T-helper 2 cell treated with Interferon-gamma antibody and Interleukin-4, amounts not matched to agents 5 μg/mL and 100 μg/mL, for 36 hours (primary cell): ENCODE measurements around the gene GYPB.
"Not testable (repeated sequence)": the region's sequence is repeated elsewhere in the genome, so short reads cannot be mapped to it uniquely, and the experiment has no call there.

ENCODE experiments used
- DNase-seq: peaks from one replicate; pipeline ENCODE4 v3.0.0; 2021; ENCODE audit warnings: low spot score
- H3K27ac Mint-ChIP-seq: one replicate; pipeline ENCODE4 v1.8.0; 2021; ENCODE audit warnings: mild to moderate bottlenecking, mixed read lengths
- H3K27me3 Mint-ChIP-seq: one replicate; pipeline ENCODE4 v1.8.0; 2021; ENCODE audit warnings: low read depth, mixed read lengths
- H3K36me3 Mint-ChIP-seq: one replicate; pipeline ENCODE4 v1.8.0; 2021; ENCODE audit warnings: low read depth, mixed read lengths
- H3K4me1 Mint-ChIP-seq: one replicate; pipeline ENCODE4 v1.8.0; 2021; ENCODE audit warnings: low read depth, mixed read lengths
- H3K4me3 Mint-ChIP-seq: one replicate; pipeline ENCODE4 v1.8.0; 2022; ENCODE audit warnings: mild to moderate bottlenecking, moderate library complexity, mixed read lengths
- H3K9me3 Mint-ChIP-seq: one replicate; pipeline ENCODE4 v1.8.0; 2021; ENCODE audit warnings: mixed read lengths

GYPB gene

DNA sequence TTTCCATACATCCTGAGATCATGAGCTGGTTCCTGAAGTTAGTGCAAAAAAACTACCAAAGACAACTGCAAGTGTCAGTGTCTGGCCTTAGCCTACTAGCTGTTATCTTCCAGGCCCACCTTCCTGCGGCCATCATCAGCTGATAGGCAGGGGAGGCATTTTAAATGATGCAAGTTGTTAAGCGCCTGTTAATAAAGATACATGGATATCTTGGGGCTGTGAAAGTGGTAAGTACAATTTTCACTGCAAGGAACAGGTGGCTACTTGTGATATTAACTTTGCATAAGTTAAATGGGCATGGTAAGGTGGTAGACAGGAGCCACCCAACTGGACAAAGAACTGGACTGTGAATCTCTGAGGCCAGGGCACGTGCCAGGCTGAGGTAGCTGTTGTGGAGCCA is at the start of gene GYPB:
Gene GYPB, minus strand, starts transcription at position 104 of the 400 bp plus-strand sequence. Its CDS starts 93 bp downstream, at position 11.
- not testable (repeated sequence) for H3K4me3 Mint-ChIP-seq, H3K27me3 Mint-ChIP-seq, H3K27ac Mint-ChIP-seq, DNase-seq, H3K36me3 Mint-ChIP-seq, H3K9me3 Mint-ChIP-seq, H3K4me1 Mint-ChIP-seq

DNA sequence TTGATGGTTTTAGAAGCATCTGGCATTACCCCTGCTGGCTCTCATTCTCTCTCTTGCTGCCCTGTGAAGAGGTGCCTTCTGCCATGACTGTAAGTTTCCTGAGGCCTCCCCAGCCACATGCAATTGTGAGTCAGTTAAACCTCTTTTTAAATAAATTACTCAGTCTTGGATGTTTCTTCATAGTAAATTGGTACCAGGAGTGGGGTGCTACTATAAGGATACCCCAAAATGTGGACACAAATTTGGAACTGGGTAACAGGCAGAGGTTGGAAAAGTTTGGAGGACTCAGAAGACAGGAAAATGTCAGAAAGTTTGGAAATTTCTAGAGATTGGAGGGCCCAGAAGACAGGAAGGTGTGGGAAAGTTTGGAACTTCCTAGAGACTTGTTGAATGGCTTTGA is 42.4 kb upstream of the GYPB start:
- DNase-seq, H3K36me3 Mint-ChIP-seq, H3K27me3 Mint-ChIP-seq, H3K27ac Mint-ChIP-seq, H3K4me3 Mint-ChIP-seq, H3K4me1 Mint-ChIP-seq: not testable (repeated sequence)
- H3K9me3 Mint-ChIP-seq, result peaks cover 13% of the 10 kb centered on the region

DNA sequence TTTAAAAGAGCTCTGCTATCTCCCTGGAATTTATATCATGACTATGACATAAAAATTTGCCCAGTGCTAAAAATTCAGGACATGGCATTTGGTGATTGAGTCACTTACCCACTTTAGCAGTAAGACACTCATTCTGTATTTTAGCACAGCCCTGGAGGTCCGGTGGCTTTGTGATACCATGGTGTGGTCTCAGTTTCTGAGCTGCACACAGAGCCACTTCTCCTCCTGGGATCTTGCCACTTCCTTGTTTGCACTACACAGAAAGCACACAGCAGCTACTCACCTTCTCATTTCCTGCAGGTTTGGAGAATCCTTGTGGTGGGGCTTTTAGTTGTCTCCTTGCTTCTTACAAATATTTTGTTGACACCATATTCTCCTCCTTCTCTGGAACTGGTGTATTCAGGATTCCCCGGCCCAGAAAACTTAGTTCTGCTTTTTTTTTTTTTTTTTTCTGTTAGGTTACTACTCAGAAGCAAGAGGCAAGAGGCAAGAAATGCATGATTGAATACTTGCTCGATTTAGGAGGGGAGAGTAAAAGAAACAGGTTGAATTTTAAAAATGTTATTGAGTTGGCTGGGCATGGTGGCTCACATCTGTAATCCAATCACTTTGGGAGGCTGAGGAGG is 41.2 kb upstream of the GYPB start:
- H3K4me3 Mint-ChIP-seq, H3K27ac Mint-ChIP-seq, H3K27me3 Mint-ChIP-seq, H3K4me1 Mint-ChIP-seq, DNase-seq, H3K36me3 Mint-ChIP-seq: not testable (repeated sequence)
- peaks cover 13% of the 10 kb centered on the region for H3K9me3 Mint-ChIP-seq

DNA sequence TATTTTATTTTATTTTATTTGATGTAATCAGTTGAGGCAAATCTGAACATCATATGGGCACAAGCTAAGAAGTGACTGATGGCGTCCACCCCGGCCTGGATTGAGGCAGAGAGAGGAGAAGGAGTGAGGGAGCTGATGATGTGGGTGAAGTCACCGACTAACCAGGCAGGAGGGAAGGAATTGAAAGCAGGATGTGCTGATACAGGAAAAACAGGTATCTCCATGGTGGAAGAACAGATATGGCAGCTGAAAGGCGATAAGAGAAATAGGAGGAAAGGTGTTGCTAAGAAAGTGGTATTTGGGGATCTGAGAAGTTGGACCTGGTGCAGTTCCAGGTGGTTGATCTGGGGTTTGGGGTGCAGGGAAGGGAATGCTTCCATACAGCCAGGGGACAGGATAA is 37.6 kb upstream of the GYPB start:
- no peak overlapping the region for H3K4me3 Mint-ChIP-seq
- H3K27ac Mint-ChIP-seq, result no peak overlapping the region
- no peak for DNase-seq
- no peaks in the 10 kb centered on the region for H3K4me1 Mint-ChIP-seq
- no peaks in the 10 kb centered on the region for H3K36me3 Mint-ChIP-seq
- peaks cover 11% of the 10 kb centered on the region for H3K9me3 Mint-ChIP-seq
- H3K27me3 Mint-ChIP-seq, result no peaks in the 10 kb centered on the region

DNA sequence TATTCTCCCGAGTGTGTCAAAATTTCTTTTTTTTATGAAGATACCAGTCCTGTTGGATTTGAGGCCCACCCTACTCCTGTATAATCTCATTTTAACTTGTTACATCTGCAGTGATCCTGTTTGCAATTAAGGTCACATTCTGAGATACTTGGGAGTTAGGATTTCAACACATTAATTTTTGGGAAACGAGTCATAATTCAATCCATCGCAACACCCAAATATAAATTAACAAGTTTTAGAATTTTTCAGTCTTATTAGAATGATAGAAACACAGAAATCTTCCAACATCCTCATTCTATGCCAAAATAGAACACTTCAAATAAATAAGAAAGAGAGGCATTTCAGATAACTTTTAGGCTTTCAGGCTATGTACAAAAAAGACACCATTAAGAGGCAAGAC is 36.2 kb upstream of the GYPB start:
- not testable (repeated sequence) for H3K4me3 Mint-ChIP-seq, DNase-seq, H3K27ac Mint-ChIP-seq, H3K4me1 Mint-ChIP-seq, H3K9me3 Mint-ChIP-seq, H3K36me3 Mint-ChIP-seq, H3K27me3 Mint-ChIP-seq

DNA sequence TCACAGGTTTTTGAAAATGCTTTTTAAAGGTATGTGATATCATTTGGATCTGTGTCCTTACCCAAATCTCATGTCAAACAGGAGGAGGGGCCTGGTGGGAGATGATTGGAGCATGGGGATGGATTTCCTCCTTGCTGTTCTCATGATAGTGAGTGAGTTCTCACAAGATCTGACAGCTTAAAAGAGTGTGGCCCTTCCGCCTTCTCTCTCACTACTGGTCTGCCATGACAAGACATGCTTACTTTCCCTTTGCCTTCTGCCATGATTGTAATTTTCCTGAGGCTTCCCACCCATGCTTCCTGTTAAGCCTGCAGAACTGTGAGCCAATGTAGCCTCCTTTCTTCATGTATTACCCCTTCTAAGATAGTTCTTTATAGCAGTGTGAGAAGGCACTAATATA is 32.3 kb upstream of the GYPB start:
- H3K9me3 Mint-ChIP-seq, H3K36me3 Mint-ChIP-seq, H3K4me1 Mint-ChIP-seq, H3K27me3 Mint-ChIP-seq, DNase-seq, H3K4me3 Mint-ChIP-seq, H3K27ac Mint-ChIP-seq: not testable (repeated sequence)

DNA sequence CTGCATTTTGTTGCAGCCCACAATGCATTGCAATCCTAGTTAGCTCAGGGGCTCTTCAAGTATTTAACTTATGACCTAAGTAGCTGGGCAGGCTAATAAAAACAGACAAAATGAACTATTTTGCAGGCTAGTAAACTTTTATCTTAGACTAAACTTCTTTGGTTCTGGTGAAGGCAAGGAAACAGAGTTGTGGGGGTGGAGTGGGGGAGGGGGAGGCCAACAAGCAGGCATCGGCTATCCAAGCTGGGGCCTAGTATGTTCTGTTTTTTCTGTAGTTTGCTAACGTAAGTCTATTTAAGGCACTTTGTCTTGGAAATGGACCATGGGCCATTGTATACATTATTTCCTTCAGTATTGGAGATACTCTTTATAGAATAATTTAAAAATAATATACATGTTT is 31.5 kb upstream of the GYPB start:
- not testable (repeated sequence) for H3K4me3 Mint-ChIP-seq, DNase-seq, H3K9me3 Mint-ChIP-seq, H3K27ac Mint-ChIP-seq, H3K4me1 Mint-ChIP-seq, H3K27me3 Mint-ChIP-seq, H3K36me3 Mint-ChIP-seq

DNA sequence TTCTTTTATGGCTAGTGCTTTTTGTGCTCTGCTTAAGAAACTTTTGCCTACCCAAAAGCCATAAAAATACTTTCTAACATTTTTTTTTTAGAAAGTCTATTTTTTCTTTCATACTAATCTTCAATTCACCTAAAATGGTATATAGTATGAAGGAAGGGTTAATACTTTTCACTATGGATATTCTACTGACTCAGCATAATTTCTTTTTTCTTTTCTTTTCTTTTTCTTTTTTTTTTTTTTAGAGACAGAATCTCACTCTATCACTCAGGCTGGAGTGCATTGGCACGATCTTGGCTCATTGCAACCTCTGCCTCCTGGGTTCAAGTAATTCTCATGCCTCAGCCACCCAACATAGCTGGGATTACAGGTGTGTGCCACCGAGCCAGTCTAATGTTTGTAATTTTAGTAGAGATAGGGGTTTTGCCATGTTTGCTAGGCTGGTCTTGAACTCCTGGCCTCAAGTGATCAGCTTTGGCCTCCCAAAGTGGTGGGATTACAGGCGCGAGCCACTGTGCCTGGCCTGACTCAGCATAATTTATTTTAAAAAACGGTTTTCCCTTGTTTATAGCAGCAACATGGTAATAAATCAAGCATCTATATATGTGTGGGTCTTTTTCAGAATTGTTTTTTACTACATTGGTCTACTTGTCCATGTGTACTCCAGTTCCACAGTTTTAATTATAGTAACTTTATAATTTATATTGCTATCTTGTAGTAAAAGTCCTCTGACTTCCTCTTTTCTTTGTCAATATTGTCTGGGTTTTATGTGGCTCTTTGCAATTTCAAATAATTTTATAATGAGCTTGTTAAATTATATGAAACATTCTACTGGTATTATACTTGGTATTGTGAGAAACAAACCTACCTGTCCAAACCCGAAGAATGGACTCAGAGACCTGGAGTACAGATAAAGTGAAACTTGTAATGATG is 30.6 kb upstream of the GYPB start:
- H3K27me3 Mint-ChIP-seq, H3K36me3 Mint-ChIP-seq, H3K4me3 Mint-ChIP-seq, H3K27ac Mint-ChIP-seq, DNase-seq, H3K4me1 Mint-ChIP-seq, H3K9me3 Mint-ChIP-seq: not testable (repeated sequence)

DNA sequence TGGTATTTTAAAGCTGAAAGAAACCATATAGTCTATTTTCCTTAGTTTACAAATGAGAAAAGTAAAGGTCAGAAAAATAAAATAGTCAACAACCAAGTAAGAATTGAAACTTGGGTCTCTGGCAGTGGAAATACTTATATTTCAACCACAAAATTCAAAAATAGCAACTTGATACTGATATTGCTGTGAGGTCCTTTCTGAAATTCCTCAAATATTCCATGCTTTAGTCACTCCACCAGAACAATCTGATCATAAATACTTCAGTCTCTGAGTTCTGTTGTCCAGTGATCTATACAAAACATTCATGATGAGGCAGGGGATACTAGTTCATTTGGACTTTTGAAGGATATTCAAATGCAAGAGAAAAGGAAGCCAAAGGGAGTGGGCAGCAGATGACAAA is 25.8 kb upstream of the GYPB start:
- not testable (repeated sequence) for H3K9me3 Mint-ChIP-seq, H3K27ac Mint-ChIP-seq, H3K4me1 Mint-ChIP-seq, H3K4me3 Mint-ChIP-seq, H3K36me3 Mint-ChIP-seq, H3K27me3 Mint-ChIP-seq, DNase-seq

DNA sequence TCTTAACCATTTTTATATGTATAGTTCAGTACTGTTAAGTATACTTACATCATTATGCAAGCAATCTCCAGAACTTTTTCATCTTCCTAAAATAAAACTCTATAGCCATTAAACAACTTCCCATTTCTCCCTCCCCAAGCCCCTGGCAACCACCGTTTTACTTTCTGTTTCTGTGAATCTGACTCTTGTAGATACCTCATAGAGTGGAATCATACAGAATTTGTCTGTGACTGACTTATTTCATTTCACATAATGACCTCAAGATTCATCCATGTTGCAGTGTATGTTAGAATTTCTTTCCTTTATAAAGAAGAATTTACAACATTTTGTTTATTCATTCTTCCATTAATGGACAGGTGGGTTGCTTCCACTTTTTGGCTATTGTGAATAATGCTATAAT is 13.4 kb upstream of the GYPB start:
- not testable (repeated sequence) for H3K4me3 Mint-ChIP-seq, H3K36me3 Mint-ChIP-seq, DNase-seq, H3K27ac Mint-ChIP-seq, H3K27me3 Mint-ChIP-seq, H3K4me1 Mint-ChIP-seq, H3K9me3 Mint-ChIP-seq

DNA sequence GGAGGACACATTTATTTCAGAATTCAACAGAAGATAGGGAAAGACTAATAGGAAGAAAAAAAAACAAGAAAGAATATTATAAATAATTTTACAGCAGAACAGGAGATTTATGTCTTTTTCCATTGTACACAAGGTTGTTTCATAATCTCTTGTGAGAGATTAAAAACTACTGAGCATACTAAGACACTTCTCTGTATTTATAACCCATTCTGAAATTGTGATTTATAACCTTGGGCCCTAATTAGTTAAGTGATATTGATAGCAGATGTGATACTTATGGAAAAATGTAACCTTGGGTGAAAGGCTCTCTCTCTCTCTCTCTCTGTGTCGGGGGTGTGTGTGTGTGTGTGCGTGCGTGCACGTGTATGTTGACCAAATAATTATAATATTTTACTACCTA is 12.7 kb upstream of the GYPB start:
- H3K4me3 Mint-ChIP-seq, H3K36me3 Mint-ChIP-seq, DNase-seq, H3K9me3 Mint-ChIP-seq, H3K4me1 Mint-ChIP-seq, H3K27ac Mint-ChIP-seq, H3K27me3 Mint-ChIP-seq: not testable (repeated sequence)

DNA sequence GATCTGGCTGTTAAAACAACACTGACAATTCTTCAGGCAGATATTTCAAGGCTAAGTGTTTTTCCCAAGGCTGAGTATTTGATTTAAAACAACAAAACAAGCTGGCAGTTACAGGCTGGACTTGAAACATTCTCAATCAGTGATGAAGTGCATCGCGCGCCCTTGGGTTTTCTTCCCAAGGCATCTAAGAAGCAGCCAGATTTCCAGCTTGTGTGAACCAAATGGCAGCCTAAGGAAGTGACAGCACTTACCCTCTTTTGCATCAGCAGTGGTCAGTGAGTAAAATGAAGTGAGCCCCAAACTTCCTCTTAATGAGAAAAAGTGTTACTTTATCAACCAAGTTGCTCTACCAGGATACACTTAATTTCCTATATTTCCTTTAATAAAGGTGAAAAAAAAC is 12.2 kb upstream of the GYPB start:
- H3K9me3 Mint-ChIP-seq, H3K27ac Mint-ChIP-seq, H3K4me3 Mint-ChIP-seq, H3K27me3 Mint-ChIP-seq, H3K4me1 Mint-ChIP-seq, H3K36me3 Mint-ChIP-seq, DNase-seq: not testable (repeated sequence)

DNA sequence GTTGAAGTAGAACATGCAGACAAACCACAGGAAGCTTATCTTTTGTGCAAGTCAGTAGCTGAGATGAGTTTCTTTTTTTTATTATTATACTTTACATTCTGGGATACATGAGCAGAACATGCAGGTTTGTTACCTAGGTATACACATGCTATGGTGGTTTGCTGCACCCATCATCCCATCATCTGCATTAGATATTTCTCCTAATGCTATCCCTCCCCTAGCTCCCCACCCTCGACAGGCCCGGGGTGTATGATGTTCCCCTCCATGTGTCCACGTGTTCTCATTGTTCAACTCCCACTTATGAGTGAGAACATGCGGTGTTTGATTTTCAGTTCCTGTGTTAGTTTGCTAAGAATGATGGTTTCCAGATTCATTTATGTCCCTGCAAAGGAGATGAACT is 11.5 kb upstream of the GYPB start:
- DNase-seq, H3K4me1 Mint-ChIP-seq, H3K27ac Mint-ChIP-seq, H3K27me3 Mint-ChIP-seq, H3K9me3 Mint-ChIP-seq, H3K36me3 Mint-ChIP-seq, H3K4me3 Mint-ChIP-seq: not testable (repeated sequence)

DNA sequence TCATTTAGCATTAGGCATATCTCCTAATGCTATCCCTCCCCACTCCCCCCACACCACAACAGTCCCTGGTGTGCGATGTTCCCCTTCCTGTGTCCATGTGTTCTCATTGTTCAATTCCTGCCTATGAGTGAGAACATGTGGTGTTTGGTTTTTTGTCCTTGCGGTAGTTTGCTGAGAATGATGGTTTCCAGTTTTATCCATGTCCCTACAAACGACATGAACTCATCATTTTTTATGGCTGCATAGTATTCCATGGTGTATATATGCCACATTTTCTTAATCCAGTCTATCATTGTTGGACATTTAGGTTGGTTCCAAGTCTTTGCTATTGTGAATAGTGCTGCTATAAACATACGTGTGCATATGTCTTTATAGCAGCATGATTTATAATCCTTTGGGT is 7.5 kb upstream of the GYPB start:
- not testable (repeated sequence) for H3K27ac Mint-ChIP-seq, H3K36me3 Mint-ChIP-seq, DNase-seq, H3K27me3 Mint-ChIP-seq, H3K4me3 Mint-ChIP-seq, H3K9me3 Mint-ChIP-seq, H3K4me1 Mint-ChIP-seq
